Activated CD4-positive, alpha-beta T cell treated with anti-CD3 and anti-CD28 coated beads, Interleukin-2, amount 10 ng/mL, durations not matched to agents 24 days and 14 days (primary cell): Measurements from ENCODE around the gene PRDM16. TPM values are rescaled to one million over a fixed set of nuclear protein-coding genes. Genes with fewer than 3 reads are reported as not detected.

ENCODE experiments used
- DNase-seq: peaks from one replicate; pipeline ENCODE4 v3.0.0; 2022
- H3K27ac Mint-ChIP-seq: one replicate; pipeline ENCODE4 v1.8.0; 2022; ENCODE audit warnings: mild to moderate bottlenecking, mixed read lengths
- H3K27me3 Mint-ChIP-seq: one replicate; pipeline ENCODE4 v1.8.0; 2022; ENCODE audit warnings: mixed read lengths
- H3K36me3 Mint-ChIP-seq: one replicate; pipeline ENCODE4 v1.8.0; 2022; ENCODE audit warnings: low read depth, mild to moderate bottlenecking, mixed read lengths
- H3K4me1 Mint-ChIP-seq: one replicate; pipeline ENCODE4 v1.8.0; 2021; ENCODE audit warnings: mixed read lengths
- H3K4me3 Mint-ChIP-seq: one replicate; pipeline ENCODE4 v1.8.0; 2022; ENCODE audit warnings: mild to moderate bottlenecking, moderate library complexity, mixed read lengths
- H3K9me3 Mint-ChIP-seq: one replicate; pipeline ENCODE4 v1.8.0; 2021; ENCODE audit warnings: mixed read lengths
- intact Hi-C: fragments of 100-400 bp; cut with micrococcal nuclease; formaldehyde crosslinking; loops from one replicate; pipeline ENCODE4 v1.15.1; 2023
- total RNA-seq: library from RNA; stranded (reverse); gene quantifications from 2 replicates; pipeline ENCODE4 v1.2.3, GENCODE V29; 2022

Gene PRDM16
- total RNA-seq, 1 donor from 2014 or later = not detected

GRCh38 chr1:3028531-3029282, 40.3 kb upstream of the PRDM16 start:
- no peak overlapping the region for H3K4me3 Mint-ChIP-seq
- H3K36me3 Mint-ChIP-seq = no peaks in the 10 kb centered on the region
- H3K27ac Mint-ChIP-seq = no peak overlapping the region
- H3K27me3 Mint-ChIP-seq = no peaks in the 10 kb centered on the region
- H3K4me1 Mint-ChIP-seq = no peaks in the 10 kb centered on the region
- intact Hi-C loops = no loop called here
- no peak for DNase-seq
- H3K9me3 Mint-ChIP-seq = no peaks in the 10 kb centered on the region

GRCh38 chr1:3029481-3029961, 39.5 kb upstream of the PRDM16 start:
- no peak for DNase-seq
- Mint-ChIP-seq H3K27me3 (no peaks in the 10 kb centered on the region), H3K9me3 (no peaks in the 10 kb centered on the region), H3K27ac (no peak overlapping the region), H3K4me3 (no peak overlapping the region), H3K36me3 (no peaks in the 10 kb centered on the region), H3K4me1 (no peaks in the 10 kb centered on the region)
- intact Hi-C loops = no loop called here

GRCh38 chr1:3029991-3030662, 38.9 kb upstream of the PRDM16 start:
- Mint-ChIP-seq H3K4me3 (no peak overlapping the region), H3K36me3 (no peaks in the 10 kb centered on the region), H3K9me3 (no peaks in the 10 kb centered on the region), H3K27me3 (no peaks in the 10 kb centered on the region), H3K4me1 (no peaks in the 10 kb centered on the region), H3K27ac (no peak overlapping the region)
- DNase-seq = no peak
- intact Hi-C loops = no loop called here

GRCh38 chr1:3030663-3031381, 38.2 kb upstream of the PRDM16 start:
- no peaks in the 10 kb centered on the region for H3K27me3 Mint-ChIP-seq
- DNase-seq = no peak
- H3K4me1 Mint-ChIP-seq = no peaks in the 10 kb centered on the region
- intact Hi-C loops = no loop called here
- H3K27ac Mint-ChIP-seq = no peak overlapping the region
- H3K36me3 Mint-ChIP-seq = no peaks in the 10 kb centered on the region
- H3K9me3 Mint-ChIP-seq = no peaks in the 10 kb centered on the region
- H3K4me3 Mint-ChIP-seq = no peak overlapping the region

- no peaks in the 10 kb centered on the region for H3K9me3 Mint-ChIP-seq
- H3K36me3 Mint-ChIP-seq = no peaks in the 10 kb centered on the region
- no peak for DNase-seq
- no peaks in the 10 kb centered on the region for H3K4me1 Mint-ChIP-seq
- no peak overlapping the region for H3K4me3 Mint-ChIP-seq
- no peaks in the 10 kb centered on the region for H3K27me3 Mint-ChIP-seq
- no peak overlapping the region for H3K27ac Mint-ChIP-seq
- intact Hi-C loops = no loop called here
These were observed 37.4 kb upstream of the PRDM16 start for GRCh38 chr1:3031401-3032221.

GRCh38 chr1:3032371-3033039, 36.5 kb upstream of the PRDM16 start:
- Mint-ChIP-seq H3K9me3 (no peaks in the 10 kb centered on the region), H3K4me3 (no peak overlapping the region), H3K27me3 (no peaks in the 10 kb centered on the region), H3K4me1 (no peaks in the 10 kb centered on the region), H3K36me3 (no peaks in the 10 kb centered on the region), H3K27ac (no peak overlapping the region)
- no peak for DNase-seq
- intact Hi-C loops = no loop called here

- intact Hi-C loops = no loop called here
- DNase-seq = peak; percentile 66
- H3K4me3 Mint-ChIP-seq = no peak overlapping the region
- H3K36me3 Mint-ChIP-seq = no peaks in the 10 kb centered on the region
- H3K27ac Mint-ChIP-seq = no peak overlapping the region
- H3K9me3 Mint-ChIP-seq = no peaks in the 10 kb centered on the region
- no peaks in the 10 kb centered on the region for H3K4me1 Mint-ChIP-seq
- no peaks in the 10 kb centered on the region for H3K27me3 Mint-ChIP-seq
These were observed 35.8 kb upstream of the PRDM16 start for GRCh38 chr1:3033040-3033789.

GRCh38 chr1:3033790-3034090, 35.3 kb upstream of the PRDM16 start:
- intact Hi-C loops = no loop called here

GRCh38 chr1:3034162-3034561, 34.8 kb upstream of the PRDM16 start:
- DNase-seq = no peak
- Mint-ChIP-seq H3K36me3 (no peaks in the 10 kb centered on the region), H3K4me3 (no peak overlapping the region), H3K9me3 (no peaks in the 10 kb centered on the region), H3K27ac (no peak overlapping the region), H3K4me1 (no peaks in the 10 kb centered on the region), H3K27me3 (no peaks in the 10 kb centered on the region)
- intact Hi-C loops = no loop called here

More at GRCh38 chr1:3033790-3034090, 35.3 kb upstream of the PRDM16 start:
- Mint-ChIP-seq H3K27ac (no peak overlapping the region), H3K4me3 (no peak overlapping the region), H3K9me3 (no peaks in the 10 kb centered on the region), H3K36me3 (no peaks in the 10 kb centered on the region), H3K27me3 (no peaks in the 10 kb centered on the region), H3K4me1 (no peaks in the 10 kb centered on the region)
- DNase-seq = no peak

GRCh38 chr1:3034728-3035562, 34.1 kb upstream of the PRDM16 start:
- DNase-seq = no peak

GRCh38 chr1:3035563-3036446, 33.2 kb upstream of the PRDM16 start:
- Mint-ChIP-seq H3K9me3 (no peaks in the 10 kb centered on the region), H3K27ac (no peak overlapping the region), H3K4me3 (no peak overlapping the region), H3K27me3 (no peaks in the 10 kb centered on the region), H3K4me1 (no peaks in the 10 kb centered on the region), H3K36me3 (no peaks in the 10 kb centered on the region)
- intact Hi-C loops = no loop called here
- no peak for DNase-seq

More at GRCh38 chr1:3034728-3035562, 34.1 kb upstream of the PRDM16 start:
- H3K36me3 Mint-ChIP-seq = no peaks in the 10 kb centered on the region
- H3K4me1 Mint-ChIP-seq = no peaks in the 10 kb centered on the region
- no peaks in the 10 kb centered on the region for H3K9me3 Mint-ChIP-seq
- no peaks in the 10 kb centered on the region for H3K27me3 Mint-ChIP-seq
- intact Hi-C loops = no loop called here
- no peak overlapping the region for H3K27ac Mint-ChIP-seq
- H3K4me3 Mint-ChIP-seq = no peak overlapping the region
